ENCODE measurements around the gene NOM1.
A peak's percentile ranks its signal among the peaks of the same experiment; 100 is the strongest.

The NOM1 gene

GRCh38 chr7:156986378-156986777 lies 36.9 kb downstream of the NOM1 start:
- no peaks in the 10 kb centered on the region for H3K36me3 ChIP-seq (ENCODE audit: insufficient read depth, low read length)
- no peaks in the 10 kb centered on the region for H3K9me3 ChIP-seq (ENCODE audit: low read length)
- peaks cover 10% of the 10 kb centered on the region for H3K4me1 ChIP-seq (ENCODE audit: insufficient read depth, low read length)
- H3K9ac ChIP-seq (ENCODE audit: low read length): no peak overlapping the region
- H3K27ac ChIP-seq (ENCODE audit: low read depth, low read length): no peak overlapping the region
- H3K27me3 ChIP-seq (ENCODE audit: control insufficient read depth in 1 of 2, insufficient read depth in 2 of 2, low read length in 2 of 2): no peaks in the 10 kb centered on the region
- no peak overlapping the region for H3K4me3 ChIP-seq (ENCODE audit: low read depth in 1 of 2, low read length in 2 of 2)

GRCh38 chr7:156988343-156989185 lies 39.1 kb downstream of the NOM1 start:
- no peak overlapping the region for H3K4me3 ChIP-seq (ENCODE audit: low read depth in 1 of 2, low read length in 2 of 2)
- H3K27me3 ChIP-seq (ENCODE audit: control insufficient read depth in 1 of 2, insufficient read depth in 2 of 2, low read length in 2 of 2): peaks cover 0 to 7% of the 10 kb centered on the region in 2 donors
- H3K36me3 ChIP-seq (ENCODE audit: insufficient read depth, low read length): no peaks in the 10 kb centered on the region
- H3K27ac ChIP-seq (ENCODE audit: low read depth, low read length): no peak overlapping the region
- peaks cover 10% of the 10 kb centered on the region for H3K4me1 ChIP-seq (ENCODE audit: insufficient read depth, low read length)
- no peak overlapping the region for H3K9ac ChIP-seq (ENCODE audit: low read length)
- H3K9me3 ChIP-seq (ENCODE audit: low read length): no peaks in the 10 kb centered on the region

- H3K4me1 ChIP-seq (ENCODE audit: insufficient read depth, low read length): no peaks in the 10 kb centered on the region
- H3K27ac ChIP-seq (ENCODE audit: low read depth, low read length): no peak overlapping the region
- peaks cover 0 to 11% of the 10 kb centered on the region in 2 donors for H3K27me3 ChIP-seq (ENCODE audit: control insufficient read depth in 1 of 2, insufficient read depth in 2 of 2, low read length in 2 of 2)
- no peaks in the 10 kb centered on the region for H3K9me3 ChIP-seq (ENCODE audit: low read length)
- no peak overlapping the region for H3K4me3 ChIP-seq (ENCODE audit: low read depth in 1 of 2, low read length in 2 of 2)
- no peaks in the 10 kb centered on the region for H3K36me3 ChIP-seq (ENCODE audit: insufficient read depth, low read length)
- H3K9ac ChIP-seq (ENCODE audit: low read length): no peak overlapping the region
These were observed 40.4 kb downstream of the NOM1 start for GRCh38 chr7:156989766-156990535.

GRCh38 chr7:156993021-156993924 lies 43.8 kb downstream of the NOM1 start:
- Histone ChIP-seq H3K4me1 (ENCODE audit: insufficient read depth, low read length) (no peaks in the 10 kb centered on the region), H3K9ac (ENCODE audit: low read length) (no peak overlapping the region), H3K27ac (ENCODE audit: low read depth, low read length) (no peak overlapping the region), H3K9me3 (ENCODE audit: low read length) (no peaks in the 10 kb centered on the region), H3K27me3 (ENCODE audit: control insufficient read depth in 1 of 2, insufficient read depth in 2 of 2, low read length in 2 of 2) (peaks cover 2 to 13% of the 10 kb centered on the region in 2 donors), H3K36me3 (ENCODE audit: insufficient read depth, low read length) (no peaks in the 10 kb centered on the region), H3K4me3 (ENCODE audit: low read depth in 1 of 2, low read length in 2 of 2) (no peak overlapping the region)

- Histone ChIP-seq H3K4me3 (ENCODE audit: low read depth in 1 of 2, low read length in 2 of 2) (no peak overlapping the region), H3K9ac (ENCODE audit: low read length) (no peak overlapping the region), H3K27me3 (ENCODE audit: control insufficient read depth in 1 of 2, insufficient read depth in 2 of 2, low read length in 2 of 2) (peaks cover 5 to 19% of the 10 kb centered on the region in 2 donors), H3K27ac (ENCODE audit: low read depth, low read length) (no peak overlapping the region), H3K9me3 (ENCODE audit: low read length) (no peaks in the 10 kb centered on the region), H3K4me1 (ENCODE audit: insufficient read depth, low read length) (no peaks in the 10 kb centered on the region), H3K36me3 (ENCODE audit: insufficient read depth, low read length) (no peaks in the 10 kb centered on the region)
These were observed 44.4 kb downstream of the NOM1 start for GRCh38 chr7:156993925-156994235.

GRCh38 chr7:156994417-156994816 lies 44.9 kb downstream of the NOM1 start:
- Histone ChIP-seq H3K36me3 (ENCODE audit: insufficient read depth, low read length) (no peaks in the 10 kb centered on the region), H3K4me1 (ENCODE audit: insufficient read depth, low read length) (no peaks in the 10 kb centered on the region), H3K4me3 (ENCODE audit: low read depth in 1 of 2, low read length in 2 of 2) (no peak overlapping the region), H3K9me3 (ENCODE audit: low read length) (no peaks in the 10 kb centered on the region), H3K27ac (ENCODE audit: low read depth, low read length) (no peak overlapping the region), H3K9ac (ENCODE audit: low read length) (no peak overlapping the region), H3K27me3 (ENCODE audit: control insufficient read depth in 1 of 2, insufficient read depth in 2 of 2, low read length in 2 of 2) (peaks cover 5 to 25% of the 10 kb centered on the region in 2 donors)

GRCh38 chr7:156998988-156999957 lies 49.8 kb downstream of the NOM1 start:
- Histone ChIP-seq H3K9ac (ENCODE audit: low read length) (no peak overlapping the region), H3K4me3 (ENCODE audit: low read depth in 1 of 2, low read length in 2 of 2) (no peak overlapping the region), H3K9me3 (ENCODE audit: low read length) (no peaks in the 10 kb centered on the region), H3K27ac (ENCODE audit: low read depth, low read length) (no peak overlapping the region), H3K27me3 (ENCODE audit: control insufficient read depth in 1 of 2, insufficient read depth in 2 of 2, low read length in 2 of 2) (peaks cover 35 to 61% of the 10 kb centered on the region in 2 donors), H3K4me1 (ENCODE audit: insufficient read depth, low read length) (no peaks in the 10 kb centered on the region), H3K36me3 (ENCODE audit: insufficient read depth, low read length) (no peaks in the 10 kb centered on the region)

GRCh38 chr7:156999958-157000726 lies 50.6 kb downstream of the NOM1 start:
- Histone ChIP-seq H3K27ac (ENCODE audit: low read depth, low read length) (no peak overlapping the region), H3K4me3 (ENCODE audit: low read depth in 1 of 2, low read length in 2 of 2) (peak overlapping the region in 1 of 2 donors; percentile 38), H3K9me3 (ENCODE audit: low read length) (no peaks in the 10 kb centered on the region), H3K9ac (ENCODE audit: low read length) (no peak overlapping the region), H3K4me1 (ENCODE audit: insufficient read depth, low read length) (no peaks in the 10 kb centered on the region), H3K36me3 (ENCODE audit: insufficient read depth, low read length) (no peaks in the 10 kb centered on the region), H3K27me3 (ENCODE audit: control insufficient read depth in 1 of 2, insufficient read depth in 2 of 2, low read length in 2 of 2) (peaks cover 40 to 70% of the 10 kb centered on the region in 2 donors)

GRCh38 chr7:157000741-157001653 lies 51.5 kb downstream of the NOM1 start:
- Histone ChIP-seq H3K9me3 (ENCODE audit: low read length) (no peaks in the 10 kb centered on the region), H3K4me1 (ENCODE audit: insufficient read depth, low read length) (no peaks in the 10 kb centered on the region), H3K9ac (ENCODE audit: low read length) (no peak overlapping the region), H3K4me3 (ENCODE audit: low read depth in 1 of 2, low read length in 2 of 2) (no peak overlapping the region), H3K27me3 (ENCODE audit: control insufficient read depth in 1 of 2, insufficient read depth in 2 of 2, low read length in 2 of 2) (peaks cover 43 to 77% of the 10 kb centered on the region in 2 donors), H3K36me3 (ENCODE audit: insufficient read depth, low read length) (no peaks in the 10 kb centered on the region), H3K27ac (ENCODE audit: low read depth, low read length) (no peak overlapping the region)

All from muscle layer of colon (tissue), 2 donors.